Measurements from ENCODE around the gene ZNF736.

DNA sequence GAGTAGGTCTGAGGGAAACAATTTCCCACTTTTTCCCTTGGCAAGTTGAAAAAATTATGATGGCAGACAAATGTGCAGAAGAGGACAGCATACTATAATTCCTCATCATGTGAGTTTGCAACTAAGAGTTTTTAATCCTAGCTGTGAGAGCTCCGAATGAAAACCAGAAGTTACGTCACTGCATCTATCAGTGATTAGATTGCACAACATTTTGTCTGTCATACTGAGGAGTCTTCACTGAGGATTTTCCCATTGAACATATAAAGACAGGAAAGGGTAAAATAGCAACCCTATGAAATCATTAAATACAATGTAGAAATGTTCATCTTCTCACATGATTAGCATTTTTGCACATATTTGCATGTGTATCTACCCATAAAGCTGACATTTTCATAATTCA, 45.8 kb downstream of the ZNF736 start:
- TF ChIP-seq, protein P1, sequence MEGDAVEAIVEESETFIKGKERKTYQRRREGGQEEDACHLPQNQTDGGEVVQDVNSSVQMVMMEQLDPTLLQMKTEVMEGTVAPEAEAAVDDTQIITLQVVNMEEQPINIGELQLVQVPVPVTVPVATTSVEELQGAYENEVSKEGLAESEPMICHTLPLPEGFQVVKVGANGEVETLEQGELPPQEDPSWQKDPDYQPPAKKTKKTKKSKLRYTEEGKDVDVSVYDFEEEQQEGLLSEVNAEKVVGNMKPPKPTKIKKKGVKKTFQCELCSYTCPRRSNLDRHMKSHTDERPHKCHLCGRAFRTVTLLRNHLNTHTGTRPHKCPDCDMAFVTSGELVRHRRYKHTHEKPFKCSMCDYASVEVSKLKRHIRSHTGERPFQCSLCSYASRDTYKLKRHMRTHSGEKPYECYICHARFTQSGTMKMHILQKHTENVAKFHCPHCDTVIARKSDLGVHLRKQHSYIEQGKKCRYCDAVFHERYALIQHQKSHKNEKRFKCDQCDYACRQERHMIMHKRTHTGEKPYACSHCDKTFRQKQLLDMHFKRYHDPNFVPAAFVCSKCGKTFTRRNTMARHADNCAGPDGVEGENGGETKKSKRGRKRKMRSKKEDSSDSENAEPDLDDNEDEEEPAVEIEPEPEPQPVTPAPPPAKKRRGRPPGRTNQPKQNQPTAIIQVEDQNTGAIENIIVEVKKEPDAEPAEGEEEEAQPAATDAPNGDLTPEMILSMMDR (IDR thresholded peaks at IDR 0.05; ENCODE audit: insufficient read depth, low read length, poor library complexity, severe bottlenecking), result no peak
- TF ChIP-seq EZH2phosphoT487 (conservative IDR thresholded peaks at IDR 0.05; ENCODE audit: low read length), result no peak

All from SU-DHL-6 (cell line).